ENCODE data around the gene BBS9. TPM values are rescaled to one million over a fixed set of nuclear protein-coding genes. Genes with fewer than 3 reads are reported as not detected.

Gene BBS9
- total RNA-seq, 2 experiments from 2014 or later, result 16.0 to 20.4 TPM

DNA sequence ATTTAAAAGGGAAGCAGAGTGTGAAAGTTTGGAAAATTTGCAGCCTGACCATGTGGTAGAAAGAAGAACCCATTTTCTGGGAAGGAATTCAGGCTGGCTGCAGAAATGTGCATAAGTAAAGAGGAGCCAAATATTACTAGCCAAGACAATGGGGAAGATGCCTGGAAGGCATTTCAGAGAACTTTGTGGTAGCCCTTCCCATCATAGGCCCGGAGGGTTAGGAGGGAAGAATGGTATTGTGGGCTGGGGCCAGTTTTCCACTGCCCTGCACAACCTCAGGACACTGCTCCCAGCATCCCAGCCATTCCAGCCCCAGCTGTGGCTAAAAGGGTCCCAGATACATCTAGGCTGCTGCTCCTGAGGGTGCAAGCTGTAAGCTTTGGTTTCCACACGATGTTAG, 497.5 kb downstream of the BBS9 start:
- no peak for ATAC-seq (ENCODE audit: poor library complexity)
- POLR2A ChIA-PET, result no interaction called here
- Histone ChIP-seq H3K27me3 (ENCODE audit: control insufficient read depth in 1 of 2, insufficient read depth in 2 of 2, low read length in 2 of 2) (no peaks in the 10 kb centered on the region), H3K9me3 (ENCODE audit: control insufficient read depth in 1 of 2, insufficient read depth in 1 of 2, low read length in 2 of 2) (peaks cover 0 to 4% of the 10 kb centered on the region in 2 experiments), H3K27ac (ENCODE audit: low read depth in 1 of 2, low read length in 2 of 2) (no peak overlapping the region), H3K4me3 (ENCODE audit: low read length) (no peak overlapping the region), H3K36me3 (ENCODE audit: insufficient read depth, low read length) (no peaks in the 10 kb centered on the region), H3K4me1 (ENCODE audit: insufficient read depth, low read length) (no peaks in the 10 kb centered on the region)
- Mint-ChIP-seq H3K27ac (no peak overlapping the region), H3K36me3 (ENCODE audit: low read depth) (peaks cover 24% of the 10 kb centered on the region), H3K4me3 (no peak overlapping the region), H3K9me3 (peaks cover 9% of the 10 kb centered on the region), H3K27me3 (no peaks in the 10 kb centered on the region), H3K4me1 (ENCODE audit: low read depth) (no peaks in the 10 kb centered on the region)
- TF ChIP-seq, protein P1, sequence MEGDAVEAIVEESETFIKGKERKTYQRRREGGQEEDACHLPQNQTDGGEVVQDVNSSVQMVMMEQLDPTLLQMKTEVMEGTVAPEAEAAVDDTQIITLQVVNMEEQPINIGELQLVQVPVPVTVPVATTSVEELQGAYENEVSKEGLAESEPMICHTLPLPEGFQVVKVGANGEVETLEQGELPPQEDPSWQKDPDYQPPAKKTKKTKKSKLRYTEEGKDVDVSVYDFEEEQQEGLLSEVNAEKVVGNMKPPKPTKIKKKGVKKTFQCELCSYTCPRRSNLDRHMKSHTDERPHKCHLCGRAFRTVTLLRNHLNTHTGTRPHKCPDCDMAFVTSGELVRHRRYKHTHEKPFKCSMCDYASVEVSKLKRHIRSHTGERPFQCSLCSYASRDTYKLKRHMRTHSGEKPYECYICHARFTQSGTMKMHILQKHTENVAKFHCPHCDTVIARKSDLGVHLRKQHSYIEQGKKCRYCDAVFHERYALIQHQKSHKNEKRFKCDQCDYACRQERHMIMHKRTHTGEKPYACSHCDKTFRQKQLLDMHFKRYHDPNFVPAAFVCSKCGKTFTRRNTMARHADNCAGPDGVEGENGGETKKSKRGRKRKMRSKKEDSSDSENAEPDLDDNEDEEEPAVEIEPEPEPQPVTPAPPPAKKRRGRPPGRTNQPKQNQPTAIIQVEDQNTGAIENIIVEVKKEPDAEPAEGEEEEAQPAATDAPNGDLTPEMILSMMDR (IDR thresholded peaks at IDR 0.05), result no peak
- intact Hi-C loops (cut with DNase I, micrococcal nuclease), result no loop called here
- DNase-seq, result no peak
- CTCF ChIA-PET, result no interaction called here

DNA sequence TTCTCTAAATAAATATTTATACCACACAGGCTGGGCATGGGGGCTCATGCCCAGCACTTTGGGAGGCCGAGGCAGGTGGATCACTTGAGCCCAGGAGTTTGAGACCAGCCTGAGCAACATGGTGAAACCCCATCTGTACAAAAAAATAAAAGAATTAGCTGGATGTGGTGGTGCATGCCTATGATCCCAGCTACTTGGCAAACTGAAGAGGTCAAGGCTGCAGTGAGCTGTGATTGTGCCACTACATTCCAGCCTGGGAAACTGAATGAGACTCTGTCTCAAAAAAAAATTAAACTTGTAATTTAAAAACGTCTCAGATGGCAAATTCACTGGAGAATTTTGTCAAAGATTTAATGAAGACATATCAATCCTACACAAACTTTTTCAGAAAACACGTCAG, 498.4 kb downstream of the BBS9 start:
- Histone ChIP-seq H3K27ac (ENCODE audit: low read depth in 1 of 2, low read length in 2 of 2) (no peak overlapping the region), H3K36me3 (ENCODE audit: insufficient read depth, low read length) (no peaks in the 10 kb centered on the region), H3K27me3 (ENCODE audit: control insufficient read depth in 1 of 2, insufficient read depth in 2 of 2, low read length in 2 of 2) (no peaks in the 10 kb centered on the region), H3K4me1 (ENCODE audit: insufficient read depth, low read length) (no peaks in the 10 kb centered on the region), H3K9me3 (ENCODE audit: control insufficient read depth in 1 of 2, insufficient read depth in 1 of 2, low read length in 2 of 2) (peaks cover 0 to 4% of the 10 kb centered on the region in 2 experiments), H3K4me3 (ENCODE audit: low read length) (no peak overlapping the region)
- TF ChIP-seq, protein P1 (IDR thresholded peaks at IDR 0.05), result no peak
- H3K27me3 Mint-ChIP-seq, result no peaks in the 10 kb centered on the region
- no peak for ATAC-seq (ENCODE audit: poor library complexity)
- peaks cover 9% of the 10 kb centered on the region for H3K9me3 Mint-ChIP-seq
- peaks cover 24% of the 10 kb centered on the region for H3K36me3 Mint-ChIP-seq (ENCODE audit: low read depth)
- no peak for DNase-seq
- no peak overlapping the region for H3K27ac Mint-ChIP-seq
- no peaks in the 10 kb centered on the region for H3K4me1 Mint-ChIP-seq (ENCODE audit: low read depth)
- ChIA-PET CTCF (no interaction called here), POLR2A (no interaction called here)
- intact Hi-C loops (cut with DNase I, micrococcal nuclease), result no loop called here
- H3K4me3 Mint-ChIP-seq, result no peak overlapping the region

DNA sequence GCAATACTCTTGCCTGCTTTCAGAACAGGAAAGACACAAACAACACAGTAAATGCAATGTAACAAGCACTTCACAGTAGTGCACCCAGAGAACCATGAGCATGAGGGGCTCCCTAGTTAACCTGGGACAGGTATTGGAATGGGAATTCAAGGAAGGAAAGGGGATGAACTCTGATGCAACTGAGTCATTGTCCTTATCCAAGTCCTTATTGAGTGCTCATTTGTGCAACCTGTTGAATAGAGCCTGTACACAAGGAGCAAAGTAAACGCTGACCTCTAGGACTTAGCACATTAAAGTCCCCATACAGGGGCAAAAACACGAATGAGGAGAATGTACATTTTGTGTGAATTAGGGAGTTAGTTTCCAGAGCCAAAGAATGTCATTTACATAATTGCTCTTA, 499.5 kb downstream of the BBS9 start:
- CTCF ChIA-PET, result no interaction called here
- no peaks in the 10 kb centered on the region for H3K27me3 Mint-ChIP-seq
- peaks cover 29% of the 10 kb centered on the region for H3K36me3 Mint-ChIP-seq (ENCODE audit: low read depth)
- H3K4me3 ChIP-seq (ENCODE audit: low read length), result no peak overlapping the region
- H3K27me3 ChIP-seq (ENCODE audit: control insufficient read depth in 1 of 2, insufficient read depth in 2 of 2, low read length in 2 of 2), result no peaks in the 10 kb centered on the region
- no peak overlapping the region for H3K4me3 Mint-ChIP-seq
- no peaks in the 10 kb centered on the region for H3K4me1 ChIP-seq (ENCODE audit: insufficient read depth, low read length)
- H3K27ac Mint-ChIP-seq, result no peak overlapping the region
- DNase-seq, result no peak
- intact Hi-C loops (cut with DNase I, micrococcal nuclease), result no loop called here
- TF ChIP-seq, protein P1 (IDR thresholded peaks at IDR 0.05), result no peak
- POLR2A ChIA-PET, result no interaction called here
- peaks cover 0 to 4% of the 10 kb centered on the region in 2 experiments for H3K9me3 ChIP-seq (ENCODE audit: control insufficient read depth in 1 of 2, insufficient read depth in 1 of 2, low read length in 2 of 2)
- H3K27ac ChIP-seq (ENCODE audit: low read depth in 1 of 2, low read length in 2 of 2), result no peak overlapping the region
- no peak for ATAC-seq (ENCODE audit: poor library complexity)
- H3K4me1 Mint-ChIP-seq (ENCODE audit: low read depth), result no peaks in the 10 kb centered on the region
- H3K9me3 Mint-ChIP-seq, result peaks cover 9% of the 10 kb centered on the region
- no peaks in the 10 kb centered on the region for H3K36me3 ChIP-seq (ENCODE audit: insufficient read depth, low read length)
